ENCODE measurements around the gene CLEC4C.

The CLEC4C gene

GRCh38 chr12:7723926-7724325, 23.2 kb downstream of the CLEC4C start:
- DNase-seq (ENCODE audit: low spot score) = no peak

GRCh38 chr12:7719946-7720730, 27.0 kb downstream of the CLEC4C start:
- no peak for DNase-seq (ENCODE audit: low spot score)

- no peak for DNase-seq (ENCODE audit: low spot score)
These were observed 30.8 kb downstream of the CLEC4C start for GRCh38 chr12:7716381-7716780.

- no peak for DNase-seq (ENCODE audit: low spot score)
These were observed 34.2 kb downstream of the CLEC4C start for GRCh38 chr12:7712841-7713442.

GRCh38 chr12:7711133-7711532, 36.0 kb downstream of the CLEC4C start, which contains the start of gene DPPA3:
TSS of gene DPPA3 (plus strand) at chr12:7711433. CDS start at chr12:7711571, 138 bp downstream.
- DNase-seq (ENCODE audit: low spot score) = no peak

DNA sequence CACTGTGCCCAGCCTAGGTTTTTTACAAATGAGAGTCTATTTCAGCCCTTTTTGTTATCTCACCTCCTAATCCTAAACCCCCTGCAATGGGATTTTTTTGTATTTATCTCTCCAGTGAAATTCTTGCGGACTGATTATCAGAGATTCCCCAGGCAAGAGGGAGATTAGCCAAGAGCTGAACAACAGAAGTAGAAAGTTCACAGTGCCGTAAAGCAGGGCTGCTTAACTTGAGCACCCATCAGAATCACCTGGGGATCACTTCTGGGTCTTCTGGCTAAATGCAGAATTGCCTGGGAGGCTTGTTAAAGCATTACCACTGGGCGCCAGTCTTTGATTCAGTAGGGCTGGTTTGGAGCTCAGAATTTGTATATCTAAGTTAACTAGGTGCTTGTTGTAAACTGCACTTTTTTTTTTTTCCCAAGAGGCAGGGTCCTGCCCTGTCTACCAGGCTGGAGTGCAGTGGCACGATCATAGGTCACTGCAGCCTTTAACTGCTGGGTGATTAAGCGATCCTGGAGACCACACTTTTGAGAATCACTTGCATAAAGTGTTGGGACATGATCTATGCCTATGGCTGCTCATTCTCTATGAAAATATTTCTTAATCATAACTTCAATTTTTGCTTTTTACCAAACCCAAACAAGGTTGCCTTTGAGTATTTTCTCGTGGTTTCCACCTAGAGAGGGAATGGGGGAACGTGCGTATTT, 37.1 kb downstream of the CLEC4C start:
- DNase-seq (ENCODE audit: low spot score) = no peak

DNA sequence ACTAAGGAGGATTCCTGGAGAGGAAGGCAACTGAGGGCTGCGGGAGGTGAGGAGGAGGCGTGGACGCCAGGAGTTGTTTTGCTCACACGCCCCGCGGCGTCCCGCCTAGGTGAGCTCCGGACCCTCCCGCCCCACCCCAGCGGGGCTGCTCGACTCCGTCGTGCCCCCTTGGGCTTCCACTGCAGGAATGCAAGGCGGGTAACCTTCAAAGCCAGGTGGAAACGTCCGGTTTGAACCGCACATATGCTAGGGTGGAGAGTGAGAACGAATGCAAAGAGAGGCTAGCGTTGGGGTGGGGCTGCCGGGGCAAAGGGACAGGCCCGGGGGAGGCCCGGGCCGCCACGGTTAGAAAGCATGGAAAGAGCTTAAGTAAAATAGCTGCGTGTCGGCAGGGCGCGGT, 41.3 kb downstream of the CLEC4C start:
- DNase-seq (ENCODE audit: low spot score) = no peak

- DNase-seq (ENCODE audit: low spot score) = no peak
These were observed 51.5 kb downstream of the CLEC4C start, which contains the start of gene GDF3 for GRCh38 chr12:7695566-7696197. TSS of gene GDF3 (minus strand) at chr12:7695775. CDS start at chr12:7695728, 47 bp downstream.

- DNase-seq (ENCODE audit: low spot score) = no peak
These were observed 52.0 kb downstream of the CLEC4C start for GRCh38 chr12:7695237-7695560.

- DNase-seq (ENCODE audit: low spot score) = no peak
These were observed 52.5 kb downstream of the CLEC4C start for GRCh38 chr12:7694556-7695236.

- no peak for DNase-seq (ENCODE audit: low spot score)
These were observed 53.4 kb downstream of the CLEC4C start for GRCh38 chr12:7693793-7694192.

DNA sequence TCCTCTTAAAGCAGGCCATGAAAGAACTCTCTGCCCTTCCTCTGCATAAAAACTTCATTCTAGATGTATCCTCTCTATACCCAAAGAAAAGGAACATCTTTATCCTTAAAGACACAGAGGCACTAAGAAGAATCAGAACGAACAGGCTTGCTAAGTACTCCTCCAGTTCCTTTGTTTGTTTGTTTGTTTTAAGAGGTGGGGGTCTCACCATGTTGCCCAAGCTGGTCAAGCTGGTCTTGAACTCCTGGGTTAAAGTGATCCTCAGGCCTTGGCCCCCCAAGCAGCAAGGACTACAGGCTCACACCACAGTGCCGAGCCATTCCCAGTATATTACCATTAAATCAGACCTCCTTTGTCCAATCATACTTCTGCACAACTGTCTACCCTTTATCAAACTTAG, 65.6 kb downstream of the CLEC4C start:
- DNase-seq (ENCODE audit: low spot score) = no peak
